ENCODE results near the gene CYP26A1.

CYP26A1 gene, protein sequence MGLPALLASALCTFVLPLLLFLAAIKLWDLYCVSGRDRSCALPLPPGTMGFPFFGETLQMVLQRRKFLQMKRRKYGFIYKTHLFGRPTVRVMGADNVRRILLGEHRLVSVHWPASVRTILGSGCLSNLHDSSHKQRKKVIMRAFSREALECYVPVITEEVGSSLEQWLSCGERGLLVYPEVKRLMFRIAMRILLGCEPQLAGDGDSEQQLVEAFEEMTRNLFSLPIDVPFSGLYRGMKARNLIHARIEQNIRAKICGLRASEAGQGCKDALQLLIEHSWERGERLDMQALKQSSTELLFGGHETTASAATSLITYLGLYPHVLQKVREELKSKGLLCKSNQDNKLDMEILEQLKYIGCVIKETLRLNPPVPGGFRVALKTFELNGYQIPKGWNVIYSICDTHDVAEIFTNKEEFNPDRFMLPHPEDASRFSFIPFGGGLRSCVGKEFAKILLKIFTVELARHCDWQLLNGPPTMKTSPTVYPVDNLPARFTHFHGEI

DNA sequence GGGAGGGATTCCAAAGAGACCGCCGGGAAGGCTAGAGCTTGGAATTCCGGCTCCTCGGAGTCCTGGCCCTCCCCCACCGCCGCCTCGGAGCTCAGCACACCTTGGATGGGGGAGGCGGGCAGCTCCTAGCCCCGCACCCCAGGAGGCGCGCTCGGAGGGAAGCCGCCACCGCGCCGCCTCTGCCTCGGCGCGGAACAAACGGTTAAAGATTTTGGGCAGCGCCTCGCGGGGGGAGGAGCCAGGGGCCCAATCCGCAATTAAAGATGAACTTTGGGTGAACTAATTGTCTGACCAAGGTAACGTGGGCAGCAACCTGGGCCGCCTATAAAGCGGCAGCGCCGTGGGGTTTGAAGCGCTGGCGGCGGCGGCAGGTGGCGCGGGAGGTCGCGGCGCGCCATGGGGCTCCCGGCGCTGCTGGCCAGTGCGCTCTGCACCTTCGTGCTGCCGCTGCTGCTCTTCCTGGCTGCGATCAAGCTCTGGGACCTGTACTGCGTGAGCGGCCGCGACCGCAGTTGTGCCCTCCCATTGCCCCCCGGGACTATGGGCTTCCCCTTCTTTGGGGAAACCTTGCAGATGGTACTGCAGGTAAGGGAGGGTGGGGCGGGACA lies at the start of gene CYP26A1:
CYP26A1 (plus strand) TSS at position 355 of the 608 bp plus-strand sequence; CDS start at position 397, 42 bp downstream.
- TF ChIP-seq, protein P1, sequence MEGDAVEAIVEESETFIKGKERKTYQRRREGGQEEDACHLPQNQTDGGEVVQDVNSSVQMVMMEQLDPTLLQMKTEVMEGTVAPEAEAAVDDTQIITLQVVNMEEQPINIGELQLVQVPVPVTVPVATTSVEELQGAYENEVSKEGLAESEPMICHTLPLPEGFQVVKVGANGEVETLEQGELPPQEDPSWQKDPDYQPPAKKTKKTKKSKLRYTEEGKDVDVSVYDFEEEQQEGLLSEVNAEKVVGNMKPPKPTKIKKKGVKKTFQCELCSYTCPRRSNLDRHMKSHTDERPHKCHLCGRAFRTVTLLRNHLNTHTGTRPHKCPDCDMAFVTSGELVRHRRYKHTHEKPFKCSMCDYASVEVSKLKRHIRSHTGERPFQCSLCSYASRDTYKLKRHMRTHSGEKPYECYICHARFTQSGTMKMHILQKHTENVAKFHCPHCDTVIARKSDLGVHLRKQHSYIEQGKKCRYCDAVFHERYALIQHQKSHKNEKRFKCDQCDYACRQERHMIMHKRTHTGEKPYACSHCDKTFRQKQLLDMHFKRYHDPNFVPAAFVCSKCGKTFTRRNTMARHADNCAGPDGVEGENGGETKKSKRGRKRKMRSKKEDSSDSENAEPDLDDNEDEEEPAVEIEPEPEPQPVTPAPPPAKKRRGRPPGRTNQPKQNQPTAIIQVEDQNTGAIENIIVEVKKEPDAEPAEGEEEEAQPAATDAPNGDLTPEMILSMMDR (IDR thresholded peaks at IDR 0.05; ENCODE audit: insufficient read depth, low read depth, low read length, missing control alignments) = no peak
- H3K4me3 ChIP-seq (ENCODE audit: low read depth, low read length) = no peak within 1 kb of the TSS
- no peak for DNase-seq (ENCODE audit: low read depth)

DNA sequence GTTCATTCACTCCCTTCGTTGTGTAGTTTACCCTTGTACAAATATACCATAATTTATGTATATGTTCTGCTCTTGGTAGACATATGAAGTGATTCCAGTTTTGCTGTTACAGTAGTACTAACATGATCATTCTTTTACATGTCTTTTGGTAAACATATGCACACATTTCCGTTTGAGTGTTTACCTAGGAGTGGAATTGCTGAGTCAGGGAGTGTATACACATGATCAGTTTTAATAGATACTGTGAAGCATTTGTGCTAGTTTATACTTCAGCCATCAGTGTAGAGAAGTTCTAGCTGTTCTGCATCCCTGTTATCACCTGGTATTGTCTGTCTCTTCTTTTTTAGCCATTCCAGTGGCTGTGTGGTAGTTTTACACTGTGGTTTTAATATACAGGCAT lies 47.6 kb upstream of the CYP26A1 start:
- DNase-seq (ENCODE audit: low read depth) = no peak
- TF ChIP-seq, protein P1 (IDR thresholded peaks at IDR 0.05; ENCODE audit: insufficient read depth, low read depth, low read length, missing control alignments) = no peak
- no peak overlapping the region for H3K4me3 ChIP-seq (ENCODE audit: low read depth, low read length)

DNA sequence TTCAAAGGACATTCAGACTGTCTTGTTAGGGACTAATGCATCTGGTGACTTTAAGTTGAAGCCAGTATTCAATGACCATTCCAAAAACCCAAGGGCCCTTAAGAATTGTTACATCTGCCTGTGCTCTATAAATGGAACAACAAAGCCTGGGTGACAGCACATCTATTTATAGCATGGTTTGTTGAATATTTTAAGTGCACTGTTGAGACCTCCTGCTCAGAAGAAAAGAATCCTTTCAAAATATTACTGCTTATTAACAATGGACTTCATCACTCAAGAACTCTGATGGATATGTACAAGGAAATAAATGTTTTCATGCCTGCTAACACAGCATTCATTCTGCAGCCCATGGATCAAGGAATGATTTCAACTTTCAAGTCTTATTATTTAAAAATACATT lies 46.2 kb upstream of the CYP26A1 start:
- DNase-seq (ENCODE audit: low read depth) = no peak
- TF ChIP-seq, protein P1 (IDR thresholded peaks at IDR 0.05; ENCODE audit: insufficient read depth, low read depth, low read length, missing control alignments) = no peak
- H3K4me3 ChIP-seq (ENCODE audit: low read depth, low read length) = no peak overlapping the region

DNA sequence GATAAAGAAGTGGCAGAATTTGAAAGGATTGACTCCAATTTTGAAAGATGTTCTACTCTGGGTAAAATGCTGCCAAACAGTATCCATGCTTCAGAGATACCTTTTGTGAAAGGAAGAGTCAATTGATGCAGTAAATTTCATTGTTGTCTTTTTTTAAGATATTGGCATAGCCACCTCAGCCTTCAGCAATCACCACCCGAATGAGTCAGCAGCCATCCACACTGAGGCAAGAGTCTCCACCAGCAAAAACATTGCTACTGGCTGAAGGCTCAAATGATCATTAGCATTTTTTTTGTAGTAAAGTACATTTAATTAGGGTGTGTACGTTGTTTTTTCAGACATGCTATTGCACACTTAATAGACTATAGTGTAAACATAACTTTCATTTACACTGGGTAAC lies 44.8 kb upstream of the CYP26A1 start:
- DNase-seq (ENCODE audit: low read depth) = no peak
- H3K4me3 ChIP-seq (ENCODE audit: low read depth, low read length) = no peak overlapping the region
- TF ChIP-seq, protein P1 (IDR thresholded peaks at IDR 0.05; ENCODE audit: insufficient read depth, low read depth, low read length, missing control alignments) = no peak

DNA sequence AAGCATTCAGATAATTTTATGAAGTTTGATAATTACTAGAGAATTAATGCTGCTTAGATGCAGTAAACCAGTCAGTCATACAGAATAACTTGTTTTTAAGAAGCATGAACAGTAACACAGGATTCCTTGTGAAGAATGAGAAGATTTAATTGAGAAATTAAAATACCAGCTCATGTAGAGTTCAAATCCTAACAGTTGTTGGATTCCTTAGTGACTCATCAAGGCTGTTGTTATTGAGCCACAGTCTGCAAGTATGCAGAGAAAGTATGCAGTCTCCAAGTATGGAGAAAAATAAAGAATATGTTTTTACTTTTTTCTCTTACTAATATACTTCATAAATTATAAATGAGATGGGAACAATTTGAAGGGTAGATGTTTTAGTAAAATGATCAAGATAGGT lies 43.3 kb upstream of the CYP26A1 start:
- H3K4me3 ChIP-seq (ENCODE audit: low read depth, low read length) = no peak overlapping the region
- no peak for DNase-seq (ENCODE audit: low read depth)
- TF ChIP-seq, protein P1 (IDR thresholded peaks at IDR 0.05; ENCODE audit: insufficient read depth, low read depth, low read length, missing control alignments) = no peak

DNA sequence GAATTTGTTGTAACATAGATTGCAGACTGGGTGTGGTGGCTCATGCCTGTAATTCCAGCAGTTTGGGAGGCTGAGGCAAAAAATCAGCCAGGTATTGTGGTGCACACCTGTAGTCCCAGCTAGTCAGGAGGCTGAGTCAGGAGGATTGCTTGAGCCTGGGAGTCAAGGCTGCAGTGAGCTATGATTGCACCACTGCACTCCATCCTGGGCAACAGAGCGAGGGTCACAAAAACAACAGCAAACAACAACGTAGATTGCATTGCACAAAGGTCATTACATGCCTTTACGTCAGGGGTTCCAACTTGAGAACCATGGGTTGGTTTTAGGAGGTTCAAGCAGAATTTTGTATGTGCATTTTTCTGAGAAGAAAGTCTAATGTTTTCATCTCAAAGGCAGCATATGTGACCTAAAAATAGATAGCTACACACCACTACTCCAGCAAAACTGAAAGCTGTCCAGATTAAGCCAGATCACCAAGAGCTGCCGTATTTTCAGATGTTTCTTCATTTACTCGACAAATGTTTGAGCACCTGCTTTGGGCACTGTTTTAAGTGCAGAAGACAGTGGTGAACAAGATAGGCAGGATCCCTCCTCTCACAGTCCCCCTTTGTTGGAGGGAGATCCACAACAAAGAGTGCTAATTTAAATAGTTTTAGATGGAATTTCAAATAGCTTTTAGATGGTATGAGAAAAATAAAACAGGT lies 41.4 kb upstream of the CYP26A1 start:
- TF ChIP-seq, protein P1 (IDR thresholded peaks at IDR 0.05; ENCODE audit: insufficient read depth, low read depth, low read length, missing control alignments) = no peak
- no peak for DNase-seq (ENCODE audit: low read depth)
- no peak overlapping the region for H3K4me3 ChIP-seq (ENCODE audit: low read depth, low read length)
